NCI-H748 treated with DMSO at 0.1 percent for 48 hours (cell line): ENCODE measurements around the gene PDIA2.
"Not testable (repeated sequence)": the region's sequence is repeated elsewhere in the genome, so short reads cannot be mapped to it uniquely, and the experiment has no call there.

Experiments
- DNase-seq: peaks from one replicate; lab custom pipeline; 2025; lab: John Stamatoyannopoulos, UW

Gene PDIA2

DNA sequence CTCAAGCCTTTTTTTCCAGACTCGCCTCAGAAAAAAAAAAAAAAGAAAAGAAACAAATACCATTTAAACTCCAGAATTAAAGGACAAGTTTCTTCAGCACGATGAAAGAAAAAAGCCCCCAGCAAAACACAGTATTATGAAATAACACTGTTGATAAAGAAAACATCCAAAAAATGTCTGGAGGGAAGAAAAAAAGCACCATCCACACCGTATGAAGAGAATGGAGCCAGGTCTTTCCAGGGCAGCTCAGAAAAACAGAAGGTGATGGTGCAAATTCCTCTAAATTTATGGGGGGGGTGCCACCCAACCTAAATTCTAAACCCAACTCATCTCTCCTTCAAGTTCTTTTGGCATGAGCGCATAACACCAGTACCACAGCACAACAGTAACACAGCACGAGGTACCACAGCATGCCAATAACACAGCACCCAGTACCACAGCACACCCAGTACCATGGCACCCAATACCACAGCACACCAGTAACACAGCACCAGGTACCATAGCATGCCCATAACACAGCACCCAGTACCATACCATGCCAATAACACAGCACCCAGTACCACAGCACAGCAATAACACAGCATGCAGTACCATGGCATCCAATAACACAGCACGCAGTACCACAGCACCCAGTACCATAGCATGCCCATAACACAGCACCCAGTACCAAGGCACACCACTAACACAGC lies 50.6 kb downstream of the PDIA2 start:
- no peak for DNase-seq

DNA sequence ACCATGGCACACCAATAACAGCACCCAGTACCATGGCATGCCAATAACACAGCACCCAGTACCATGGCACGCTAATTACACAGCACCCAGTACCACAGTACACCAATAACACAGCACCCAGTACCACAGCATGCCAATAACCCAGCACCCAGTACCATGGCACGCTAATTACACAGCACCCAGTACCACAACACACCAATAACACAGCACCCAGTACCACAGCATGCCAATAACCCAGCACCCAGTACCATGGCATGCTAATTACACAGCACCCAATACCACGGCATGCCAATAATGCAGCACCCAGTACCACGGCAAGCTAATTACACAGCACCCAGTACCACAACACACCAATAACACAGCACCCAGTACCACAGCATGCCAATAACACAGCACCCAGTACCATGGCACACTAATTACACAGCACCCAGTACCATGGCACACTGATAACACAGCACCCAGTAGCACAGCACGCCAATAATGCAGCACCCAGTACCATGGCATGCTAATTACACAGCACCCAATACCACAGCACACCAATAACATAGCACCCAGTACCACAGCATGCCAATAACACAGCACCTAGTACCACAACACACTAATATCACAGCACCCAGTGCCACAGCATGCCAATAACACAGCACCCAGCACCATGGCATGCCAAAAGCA lies 51.3 kb downstream of the PDIA2 start:
- DNase-seq = not testable (repeated sequence)

DNA sequence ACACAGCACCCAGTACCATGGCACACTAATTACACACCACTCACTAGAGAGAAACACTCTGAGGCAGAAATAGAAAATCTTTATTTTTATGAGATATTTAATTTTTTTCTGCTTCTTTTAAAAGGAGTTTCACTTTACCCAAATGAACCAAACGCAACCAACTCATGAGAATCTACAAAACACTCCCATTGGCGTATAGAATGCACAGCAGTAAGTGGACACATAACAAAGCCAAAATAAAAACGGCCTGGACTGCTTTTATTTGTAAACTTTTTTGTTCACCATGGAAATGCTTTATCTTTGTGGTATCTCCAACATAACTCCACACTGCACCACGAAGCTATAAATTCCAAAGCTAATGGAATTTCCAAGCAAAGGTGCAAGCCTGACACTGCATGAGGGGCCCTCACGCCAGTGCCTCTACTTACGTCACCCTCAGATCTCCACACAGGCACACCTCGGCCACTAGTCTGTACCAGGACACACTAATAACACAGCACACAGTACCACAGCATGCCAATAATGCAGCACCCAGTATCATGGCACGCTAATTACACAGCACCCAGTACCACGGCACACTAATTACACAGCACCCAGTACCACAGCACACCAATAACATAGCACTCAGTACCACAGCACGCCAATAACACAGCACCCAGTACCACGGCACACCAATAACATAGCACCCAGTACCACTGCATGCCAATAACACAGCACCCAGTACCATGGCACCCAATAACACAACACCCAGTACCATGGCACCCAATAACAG lies 52.1 kb downstream of the PDIA2 start:
- not testable (repeated sequence) for DNase-seq

DNA sequence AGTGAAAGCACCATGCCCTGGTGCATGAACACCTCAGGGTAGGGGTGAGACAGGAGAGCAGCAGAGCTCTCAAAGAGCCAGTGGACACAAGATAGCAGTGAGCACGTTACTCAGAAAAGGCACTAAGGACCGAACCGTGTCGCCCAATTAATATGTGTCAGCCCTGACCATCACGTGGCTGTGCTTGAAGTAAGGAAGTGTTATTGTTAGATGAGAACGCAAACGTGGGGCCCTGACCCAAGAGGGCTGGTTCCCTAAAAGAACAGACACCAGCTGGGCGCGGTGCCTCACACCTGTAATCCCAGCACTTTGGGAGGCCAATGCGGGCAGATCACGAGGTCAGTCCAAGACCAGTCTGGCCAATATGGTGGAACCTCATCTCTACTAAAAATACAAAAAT lies 53.3 kb downstream of the PDIA2 start:
- DNase-seq = no peak
